HG03354 (cell line): ENCODE data around the gene GAS6.
"Not testable (repeated sequence)": the region's sequence is repeated elsewhere in the genome, so short reads cannot be mapped to it uniquely, and the experiment has no call there.

Experiments
- ATAC-seq: cut with Tn5 transposase; IDR thresholded peaks from one replicate; pipeline ENCODE4 v1.9.1; 2021; ENCODE audit warnings: mild to moderate bottlenecking; ENCODE audit not compliant: unreplicated experiment, poor library complexity, severe bottlenecking

Gene GAS6

DNA sequence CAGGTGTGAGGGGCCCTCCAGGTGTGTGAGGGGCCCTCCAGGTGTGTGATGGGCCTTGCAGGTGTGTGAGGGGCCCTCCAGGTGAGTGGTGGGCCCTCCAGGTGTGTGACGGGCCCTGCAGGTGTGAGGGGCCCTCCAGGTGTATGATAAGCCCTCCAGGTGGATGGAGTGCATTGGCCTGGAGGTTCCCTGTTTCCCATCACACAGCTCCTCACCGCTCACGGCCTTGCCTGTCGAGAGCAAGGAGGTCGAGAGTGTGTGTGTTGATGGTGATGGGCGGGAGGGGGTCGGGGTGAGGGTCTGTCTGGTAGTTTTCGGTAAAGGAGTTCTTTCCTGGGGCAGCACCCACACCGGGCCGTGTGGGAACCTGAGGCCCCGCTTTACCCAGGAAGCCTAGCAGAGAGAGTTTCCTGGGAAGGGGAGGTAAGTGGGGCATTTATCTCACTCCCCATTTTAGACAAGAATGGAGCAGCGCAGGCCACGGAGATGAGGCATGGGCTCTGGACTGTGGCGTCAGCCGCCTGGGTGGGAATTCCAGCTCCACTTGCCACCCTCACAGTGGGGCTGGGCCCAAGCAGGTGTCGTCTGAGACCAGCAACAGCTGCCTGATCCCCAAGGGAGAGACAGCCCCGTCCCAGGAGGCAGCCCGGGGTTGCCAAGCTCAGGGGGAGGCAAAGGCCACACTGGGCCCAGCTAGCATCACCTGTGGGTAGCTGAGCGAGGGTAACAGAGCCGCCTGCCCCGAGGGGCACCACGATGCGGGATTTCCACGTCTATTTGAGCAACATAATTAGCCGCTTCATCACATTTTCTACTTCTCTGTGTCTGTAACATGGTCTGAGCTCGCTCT, 10.9 kb upstream of the GAS6 start:
- ATAC-seq, result no peak

DNA sequence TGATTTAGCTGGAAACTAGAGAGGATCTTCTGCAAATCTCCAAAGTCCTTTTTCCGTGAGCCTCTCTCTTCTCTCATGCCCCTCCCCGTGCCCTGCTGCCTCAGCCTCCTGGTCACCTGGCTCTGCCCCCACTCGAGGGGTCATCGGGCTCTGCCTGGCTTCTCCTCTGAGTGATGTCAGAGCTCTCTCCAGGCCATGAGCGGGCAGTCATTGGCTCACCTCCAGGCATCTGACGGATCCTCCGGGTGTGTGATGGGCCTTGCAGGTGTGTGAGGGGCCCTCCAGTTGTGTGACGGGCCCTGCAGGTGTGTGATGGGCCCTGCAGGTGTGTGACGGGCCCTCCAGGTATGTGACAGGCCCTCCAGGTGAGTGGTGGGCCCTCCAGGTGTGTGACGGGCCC, 10.3 kb upstream of the GAS6 start:
- no peak for ATAC-seq

DNA sequence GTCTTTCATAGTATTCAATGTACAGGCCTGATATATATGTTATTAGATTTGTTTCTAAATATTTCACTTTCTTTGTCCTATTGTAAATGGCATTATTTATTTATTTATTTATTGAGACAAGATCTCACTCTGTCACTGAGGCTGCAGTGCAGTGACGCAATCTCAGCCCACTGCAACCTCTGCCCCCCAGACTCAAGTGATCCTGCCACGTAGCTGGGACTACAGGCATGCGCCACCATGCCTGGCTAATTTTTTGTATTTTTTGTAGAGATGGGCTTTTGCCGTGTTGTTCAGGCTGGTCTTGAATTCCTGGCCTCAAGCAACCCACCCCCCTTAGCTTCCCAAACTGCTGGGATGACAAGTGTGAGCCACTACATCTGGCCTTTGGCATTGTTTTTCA, 5.4 kb upstream of the GAS6 start:
- no peak for ATAC-seq

DNA sequence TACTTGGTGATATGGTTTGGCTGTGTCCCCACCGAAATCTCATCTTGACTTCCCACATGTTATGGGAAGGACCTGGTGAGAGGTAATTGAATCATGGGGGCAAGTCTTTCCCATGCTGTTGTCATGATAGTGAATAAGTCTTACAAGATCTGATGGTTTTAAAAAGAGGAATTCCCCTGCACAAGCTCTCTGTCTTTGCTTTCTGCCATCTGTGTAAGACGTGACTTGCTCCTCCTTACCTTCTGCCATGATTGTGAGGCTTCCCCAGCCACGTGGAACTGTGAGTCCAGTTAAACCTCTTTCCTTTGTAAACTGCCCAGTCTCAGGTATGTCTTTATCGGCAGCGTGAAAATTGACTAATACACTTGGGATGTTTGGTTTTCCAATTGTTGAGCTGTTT, 4.0 kb upstream of the GAS6 start:
- not testable (repeated sequence) for ATAC-seq

DNA sequence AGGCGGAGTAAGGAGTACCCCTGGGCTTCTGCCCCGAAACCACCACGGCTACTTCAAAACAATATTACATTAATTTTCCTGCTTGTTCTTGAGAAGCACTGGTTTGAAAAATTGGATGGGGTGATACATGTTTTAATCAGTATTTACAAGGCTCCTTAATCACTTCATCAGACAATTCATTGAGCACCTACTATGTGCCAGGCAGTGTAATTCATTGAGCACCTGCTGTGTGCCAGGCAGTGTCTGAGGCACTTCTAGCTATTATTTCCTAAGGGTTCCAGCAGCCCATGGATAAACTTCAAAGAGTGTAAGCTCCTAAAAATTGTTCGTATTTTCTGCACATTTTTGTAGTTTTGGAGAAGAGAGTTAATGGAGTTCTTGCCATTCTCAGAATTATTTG, 1.6 kb upstream of the GAS6 start:
- ATAC-seq, result no peak

DNA sequence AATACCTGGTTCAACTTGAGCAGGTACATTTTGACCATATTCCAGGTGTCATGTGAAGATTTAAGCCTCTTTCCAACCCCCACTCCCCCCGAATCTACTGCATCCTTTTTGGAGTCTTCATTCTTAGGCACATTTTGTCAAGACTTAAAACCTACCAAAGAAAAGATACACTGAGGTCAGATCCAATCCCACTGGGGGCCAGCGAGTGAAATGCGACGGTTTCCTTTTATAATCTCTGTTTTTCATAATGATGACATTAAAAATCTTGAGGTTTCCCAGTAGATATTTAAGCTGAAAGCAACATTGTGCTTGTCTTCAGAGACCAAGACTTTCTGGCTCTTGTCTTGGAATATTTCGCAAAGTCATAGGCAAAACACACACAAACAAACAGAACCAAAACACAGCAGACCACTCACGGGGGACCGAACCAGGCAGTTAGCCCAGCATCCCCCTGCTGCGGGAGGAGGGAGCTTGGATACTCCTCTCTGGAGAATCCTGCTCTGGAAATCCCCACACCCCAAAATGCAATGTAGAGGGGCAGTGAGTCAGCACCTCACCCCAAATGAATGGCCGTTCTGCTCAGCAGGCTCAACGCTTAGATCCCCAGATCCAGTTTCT, 506 bp upstream of the GAS6 start:
- no peak for ATAC-seq

DNA sequence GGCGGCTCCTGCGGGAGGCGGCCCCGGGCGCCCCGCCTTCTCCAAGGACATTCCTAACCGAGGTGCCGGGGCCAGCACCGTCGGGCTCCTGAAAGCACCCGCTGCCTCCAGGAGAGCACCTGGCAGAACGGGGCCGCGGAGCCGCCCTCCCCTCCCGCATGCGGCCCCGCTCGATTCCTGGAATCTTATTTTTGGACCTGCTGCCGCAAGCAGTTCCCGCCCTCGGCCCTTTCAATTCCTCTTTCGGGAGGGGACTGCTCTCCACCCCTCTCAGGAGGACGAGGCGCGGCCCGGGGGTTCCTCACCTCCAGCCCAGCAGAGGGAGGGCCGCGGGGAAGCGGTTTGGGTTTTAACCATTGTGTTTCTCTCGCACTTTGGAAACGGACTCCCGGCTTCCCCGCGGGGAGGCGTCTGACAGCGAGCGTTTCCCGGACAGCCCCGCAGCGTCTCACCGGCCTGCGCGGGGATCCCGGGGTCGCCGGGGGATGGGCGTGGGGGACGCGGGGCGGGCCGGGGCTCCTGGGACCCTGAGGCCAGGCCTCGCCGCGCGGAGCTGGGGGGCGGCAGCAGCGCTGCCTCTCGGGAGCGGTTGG, 849 bp downstream of the GAS6 start:
- no peak for ATAC-seq

DNA sequence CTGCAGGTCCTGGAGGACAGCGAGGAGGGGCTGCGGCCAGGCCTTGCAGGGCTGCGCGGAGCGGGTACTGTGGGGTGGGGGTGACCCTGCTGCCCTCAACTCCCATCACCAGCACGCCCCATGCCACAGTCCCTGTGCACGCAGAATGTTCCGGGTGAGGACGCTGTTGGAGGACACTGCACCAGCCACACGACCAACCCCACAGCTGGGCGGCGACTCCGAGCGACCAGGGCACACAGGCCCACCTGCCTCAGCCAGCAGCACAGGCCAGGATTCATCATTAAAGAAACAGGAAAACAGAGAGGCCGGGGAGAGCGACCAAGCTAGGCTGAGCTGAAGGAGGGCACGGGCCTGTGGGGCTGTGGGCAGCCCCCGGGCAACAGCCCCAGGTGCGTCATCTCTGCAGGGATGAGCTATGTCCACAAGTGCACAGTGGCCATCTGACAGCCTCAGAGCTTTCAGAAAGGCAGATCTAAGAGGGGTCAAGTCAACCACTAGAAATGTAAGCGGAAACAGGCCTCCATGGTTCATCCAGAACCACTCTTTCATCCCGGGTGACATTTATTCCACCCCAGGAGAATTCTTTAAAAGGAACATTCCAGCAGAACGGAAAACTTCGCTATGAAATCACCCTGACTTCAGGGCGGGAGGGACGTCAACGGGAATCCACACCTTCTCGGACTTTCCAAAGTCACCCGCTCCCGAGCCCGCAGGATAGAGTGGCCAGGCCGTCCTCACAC, 1.5 kb downstream of the GAS6 start:
- ATAC-seq, result no peak

DNA sequence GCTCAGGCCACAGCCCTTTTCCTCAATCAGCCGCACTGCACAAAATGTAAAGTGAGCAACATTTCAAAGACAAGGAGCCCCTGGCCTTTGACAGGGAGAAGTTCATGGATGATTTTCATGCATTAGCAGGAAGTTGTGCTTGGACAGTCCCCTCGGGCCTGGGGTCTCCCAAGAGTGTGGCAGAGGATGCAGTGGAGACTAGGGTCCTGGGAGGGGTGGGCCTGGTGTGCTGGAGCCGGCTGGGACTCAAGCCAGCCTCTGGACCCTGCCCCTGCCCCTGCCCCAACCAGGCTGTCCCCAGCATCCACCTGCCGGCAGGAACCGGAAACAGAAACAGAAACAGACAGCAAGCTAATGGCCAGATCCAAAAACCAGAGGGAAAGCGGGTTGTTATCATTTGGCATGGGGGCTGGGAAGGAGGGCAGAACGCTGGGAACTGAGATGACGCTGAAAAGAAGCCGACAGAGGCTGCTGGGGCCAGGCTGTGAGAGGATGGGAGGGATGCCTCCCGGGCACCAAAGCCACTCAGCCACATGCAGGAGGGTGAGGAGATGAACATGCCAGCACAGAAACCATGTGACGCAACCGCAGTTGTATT, 2.3 kb downstream of the GAS6 start:
- ATAC-seq, result no peak

DNA sequence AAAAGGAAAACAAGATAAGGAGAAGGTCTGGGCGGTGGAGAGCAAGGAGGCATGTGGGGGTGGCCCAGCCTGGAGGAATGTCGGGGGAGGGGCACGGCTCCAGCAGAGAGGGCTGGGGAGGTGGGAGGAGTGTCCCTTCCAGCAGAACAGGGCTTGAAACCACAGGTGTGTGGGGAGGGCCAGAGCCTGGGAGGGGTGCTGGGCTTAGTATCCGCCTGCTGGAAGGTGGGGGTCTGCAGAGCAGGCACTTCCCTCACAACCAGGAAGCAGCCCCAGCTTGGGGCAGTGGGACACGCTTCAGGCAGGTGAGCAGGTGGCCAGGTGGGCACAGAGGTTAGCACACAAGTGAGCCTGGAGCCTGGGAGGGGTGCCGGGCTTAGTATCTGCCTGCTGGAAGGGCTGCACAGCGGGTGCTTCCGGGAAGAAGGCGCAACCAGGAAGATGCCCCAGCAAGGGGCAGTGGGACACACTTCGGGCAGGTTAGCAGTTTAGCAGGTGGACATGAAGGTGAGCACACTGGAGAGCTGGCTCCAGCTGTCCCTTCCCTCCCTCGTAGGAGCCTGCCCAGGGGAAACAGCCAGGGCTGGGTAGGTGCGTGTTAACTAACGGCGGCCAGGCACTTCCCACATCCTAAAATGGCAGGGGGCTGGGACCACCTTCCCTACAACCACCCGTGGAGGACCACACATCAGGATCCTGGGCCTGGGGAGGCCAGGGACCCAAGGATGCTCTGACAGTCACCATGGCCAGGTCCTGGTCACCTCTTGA, 3.0 kb downstream of the GAS6 start:
- no peak for ATAC-seq

DNA sequence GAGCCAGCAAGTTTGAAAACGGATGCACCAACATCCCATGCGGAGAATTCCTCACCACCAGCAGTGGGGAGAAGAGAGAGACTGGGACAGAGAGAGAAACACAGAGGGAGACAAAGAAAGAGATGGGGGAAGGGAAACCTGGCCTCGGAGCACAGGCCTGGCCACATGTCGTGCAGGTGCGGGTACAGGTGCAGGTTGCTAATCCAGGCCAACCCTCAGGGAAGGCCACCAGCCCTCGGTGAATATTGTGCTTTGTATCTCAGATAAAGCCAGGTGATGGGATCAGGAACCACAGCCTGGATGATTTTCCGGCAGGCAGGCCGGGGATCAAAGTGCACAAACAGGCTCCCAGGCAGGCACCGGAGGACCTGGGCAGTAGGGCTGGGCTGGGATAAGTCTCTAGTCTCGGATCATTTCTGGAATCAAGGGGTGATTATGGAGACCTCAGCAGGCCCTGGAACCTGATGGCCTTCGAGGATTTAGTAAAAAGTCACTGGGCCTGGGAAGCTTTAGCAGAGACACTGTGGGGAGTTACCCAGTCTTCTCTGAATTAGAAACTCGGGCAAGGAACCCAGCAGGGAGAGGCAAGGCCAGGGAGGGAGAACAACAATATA, 3.7 kb downstream of the GAS6 start:
- no peak for ATAC-seq

DNA sequence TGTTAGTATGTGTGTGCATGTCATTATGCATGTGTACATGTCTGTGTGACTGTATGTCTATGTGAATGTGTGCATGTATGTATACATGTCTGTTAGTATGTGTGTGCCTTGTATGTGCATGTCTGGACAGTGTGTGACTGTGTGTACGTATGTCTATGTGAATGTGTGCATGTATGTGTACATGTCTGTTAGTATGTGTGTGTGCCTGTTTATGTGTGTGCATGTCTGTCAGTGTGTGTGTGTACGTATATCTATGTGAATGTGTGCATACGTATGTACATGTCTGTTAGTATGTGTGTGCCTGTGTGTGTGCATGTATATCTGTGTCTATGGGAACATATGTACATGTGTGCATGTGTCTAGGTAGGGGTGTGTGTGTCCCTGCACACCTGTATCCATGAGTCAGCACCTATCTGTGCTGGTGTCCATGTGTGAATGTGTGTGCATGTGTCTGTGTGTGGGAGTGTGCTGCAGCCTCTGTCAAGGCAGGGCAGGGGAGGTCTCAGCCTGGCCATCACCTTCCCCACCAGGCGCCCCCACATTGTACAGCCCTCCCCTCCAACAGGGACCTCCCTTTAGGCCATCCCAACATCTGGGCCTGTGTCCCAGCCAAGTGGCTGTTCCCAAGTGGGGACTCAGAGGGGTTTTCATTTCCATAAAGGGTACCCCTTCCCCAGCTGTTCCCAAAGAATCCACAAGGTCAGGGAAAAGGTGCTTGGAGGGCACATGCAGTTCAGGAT, 4.4 kb downstream of the GAS6 start:
- no peak for ATAC-seq

DNA sequence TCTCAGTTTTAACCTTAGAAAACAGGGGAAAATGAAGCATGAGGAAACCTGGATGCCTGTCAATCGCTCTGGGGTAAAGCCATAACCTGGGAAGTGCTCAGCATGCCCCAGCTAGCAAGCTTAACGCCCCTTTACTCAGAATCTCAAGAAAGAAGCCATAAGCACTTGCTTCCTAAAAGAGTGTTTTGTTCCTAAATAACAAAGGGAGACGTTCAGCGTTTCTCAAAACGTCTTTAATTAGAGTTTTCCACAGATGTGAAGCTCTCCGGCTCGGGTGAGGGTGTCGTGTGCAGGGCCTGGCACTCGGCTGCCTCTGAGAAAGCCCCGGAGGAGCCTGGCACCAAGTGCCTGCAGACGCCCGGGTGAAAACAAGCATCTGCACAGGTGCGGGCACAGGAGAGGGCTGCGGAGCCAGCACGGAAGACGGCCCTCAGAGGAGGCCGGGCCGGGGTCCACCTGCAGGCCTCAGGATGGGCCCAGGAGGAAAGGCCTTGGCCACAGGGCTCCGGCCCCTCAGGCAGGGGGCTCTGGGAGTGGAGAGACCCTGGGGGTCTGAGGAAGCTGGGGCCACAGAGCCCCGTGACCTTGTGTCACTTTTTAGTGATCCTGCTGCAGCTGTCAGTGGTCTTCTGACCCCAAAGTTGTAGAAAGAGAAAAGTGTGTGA, 6.2 kb downstream of the GAS6 start:
- ATAC-seq, result no peak

DNA sequence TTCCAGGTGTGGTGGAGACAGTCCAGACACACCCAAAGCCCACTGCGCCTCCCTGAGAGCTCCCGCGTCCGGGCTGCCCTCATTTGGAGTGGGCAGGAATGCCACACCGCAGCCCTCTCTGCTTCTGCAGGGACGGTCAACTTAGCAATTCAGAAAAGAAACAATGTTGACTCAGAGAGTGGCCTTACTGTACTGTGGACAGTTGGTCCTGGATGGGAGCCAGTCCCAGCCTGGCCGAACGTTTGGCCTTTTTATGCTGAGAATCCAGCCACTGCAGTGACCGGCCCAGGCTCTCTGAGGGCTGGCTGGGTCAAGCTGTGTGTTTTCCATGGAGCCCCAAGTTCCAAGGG, 7.2 kb downstream of the GAS6 start:
- no peak for ATAC-seq

DNA sequence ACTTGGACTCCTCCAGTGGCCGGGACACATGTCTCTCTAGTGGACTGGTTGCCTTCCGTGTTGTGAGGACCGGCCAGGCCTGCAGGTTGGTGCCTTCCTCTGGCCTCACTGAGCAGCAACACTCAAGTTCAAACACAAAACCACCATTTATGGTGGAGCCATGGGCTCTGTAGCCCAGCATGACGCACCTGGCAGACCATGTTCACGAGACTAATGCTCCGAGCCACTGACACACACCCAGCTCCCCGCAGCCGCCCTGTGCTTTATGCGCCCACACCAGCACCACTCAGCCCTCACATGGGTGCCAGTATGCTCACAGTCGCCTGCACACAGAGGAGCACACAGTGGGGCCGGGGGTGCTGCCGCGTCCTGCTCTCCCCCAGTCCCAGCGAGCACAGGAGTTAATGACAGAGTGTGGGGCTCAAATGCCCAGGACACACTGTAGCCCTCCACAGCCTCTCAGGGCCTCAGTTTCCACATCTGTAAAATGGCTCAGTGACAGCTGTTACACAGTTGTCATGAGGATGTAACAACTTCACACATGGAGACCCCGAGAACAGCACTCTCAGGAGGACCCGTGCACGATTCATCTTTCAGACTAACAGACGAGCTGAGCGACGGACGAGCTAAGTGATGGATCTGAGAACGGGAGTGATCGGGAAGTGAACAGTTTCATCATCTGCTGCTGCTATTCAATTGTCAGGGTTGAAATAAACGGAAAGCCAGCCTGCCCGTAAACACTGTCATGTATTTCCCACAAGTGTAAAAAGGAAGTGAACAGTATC, 7.8 kb downstream of the GAS6 start:
- ATAC-seq, result no peak

DNA sequence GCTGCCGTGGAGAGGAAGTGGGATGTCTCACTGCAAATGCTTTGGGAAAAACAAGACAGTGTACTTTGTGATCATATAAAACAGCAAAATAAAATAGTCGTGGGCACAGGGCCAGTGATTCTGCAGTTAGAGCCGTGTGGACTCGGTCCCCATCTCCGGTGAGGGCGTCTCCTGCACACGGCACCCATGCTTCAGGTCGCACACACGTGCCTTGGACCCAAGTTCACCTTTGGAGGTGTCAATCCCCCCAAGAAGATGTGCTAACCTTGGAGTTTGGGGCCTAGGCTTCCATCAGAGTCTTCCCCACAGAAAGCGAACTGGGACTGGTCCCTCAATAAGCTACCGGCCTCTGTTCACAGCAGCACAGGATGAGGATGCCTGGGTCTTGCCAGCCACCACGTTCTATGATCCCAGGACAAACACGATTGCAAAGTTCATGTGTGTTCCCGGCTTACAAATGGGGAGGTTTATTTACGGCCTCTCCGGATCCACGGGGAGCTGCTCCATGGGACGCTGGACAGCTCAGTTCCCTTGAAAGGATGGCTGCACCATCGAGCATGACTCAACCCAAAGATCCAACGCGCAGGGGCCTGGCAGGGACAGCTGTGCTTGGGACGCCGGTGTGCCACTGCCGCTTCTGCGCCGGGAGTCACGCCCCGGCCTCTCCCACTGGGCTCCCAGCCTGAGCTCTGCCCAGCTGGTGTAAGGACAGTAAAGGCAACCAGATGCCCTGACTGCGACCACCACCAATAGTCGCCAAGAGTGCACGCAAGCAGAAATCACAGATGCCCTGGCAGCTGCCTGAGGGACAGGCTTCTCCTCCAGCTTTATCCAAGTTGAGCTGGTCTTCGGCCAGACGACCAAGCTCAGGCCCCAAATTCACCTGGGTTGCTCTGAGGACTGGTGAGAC, 8.6 kb downstream of the GAS6 start:
- no peak for ATAC-seq
